ENCODE results near the gene MAP3K14. TPM values are rescaled to one million over a fixed set of nuclear protein-coding genes. Genes with fewer than 3 reads are reported as not detected.
"Not testable (repeated sequence)": the region's sequence is repeated elsewhere in the genome, so short reads cannot be mapped to it uniquely, and the experiment has no call there.

MAP3K14 gene
- total RNA-seq, 1 experiment from 2014 or later, result 1.3 TPM

DNA sequence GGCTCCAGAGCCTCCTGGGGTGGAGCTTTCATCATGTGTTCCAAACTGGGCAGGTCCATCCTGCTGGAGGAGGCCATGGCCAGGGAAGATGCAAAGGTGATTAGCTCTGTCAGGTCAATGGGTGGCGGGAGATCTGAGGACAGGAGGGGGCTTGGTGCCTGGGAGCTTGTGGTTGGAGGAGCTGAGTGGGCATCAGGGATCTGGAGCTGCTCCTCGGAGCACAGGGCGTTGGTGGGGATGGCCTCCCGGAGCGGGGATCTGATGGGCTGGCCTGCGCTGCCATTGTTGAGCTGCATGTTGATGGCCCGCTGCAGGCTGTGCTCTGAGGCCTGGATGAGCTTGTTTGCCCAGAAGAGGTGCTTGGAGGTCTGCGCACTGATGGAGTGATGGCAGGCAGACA is 61.5 kb downstream of the MAP3K14 start:
- in situ Hi-C loops (cut with HindIII; ENCODE audit: low pct_unique_long_range_greater_than_20kb, low sequenced_read_pairs), result no loop called here
- DNase-seq (ENCODE audit: low read depth, low spot score), result no peak

GRCh38 chr17:45253879-45254278 is 62.9 kb downstream of the MAP3K14 start:
- no peak for DNase-seq (ENCODE audit: low read depth, low spot score)
- in situ Hi-C loops (cut with HindIII; ENCODE audit: low pct_unique_long_range_greater_than_20kb, low sequenced_read_pairs), result no loop called here

- DNase-seq (ENCODE audit: low read depth, low spot score); in situ Hi-C loops (cut with HindIII; ENCODE audit: low pct_unique_long_range_greater_than_20kb, low sequenced_read_pairs): not testable (repeated sequence)
Measured at GRCh38 chr17:45253237-45253636, 63.6 kb downstream of the MAP3K14 start.

DNA sequence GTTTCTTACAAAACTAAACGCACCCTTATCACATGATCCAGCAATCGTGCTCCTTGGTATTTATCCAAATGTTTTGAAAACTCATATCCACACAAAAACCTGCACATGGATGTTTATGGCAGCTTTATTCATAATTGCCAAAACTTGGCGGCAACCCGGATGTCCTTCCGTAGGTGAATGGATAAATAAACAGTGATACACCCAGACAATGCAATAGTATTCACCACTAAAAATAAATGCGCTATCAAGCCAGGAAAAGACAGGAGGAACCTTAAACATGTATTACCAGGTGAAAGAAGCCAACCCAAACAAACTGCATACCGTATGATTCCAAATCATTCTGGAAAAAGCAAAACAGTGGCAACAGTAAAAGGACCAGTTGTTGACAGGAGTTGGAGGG is 64.9 kb downstream of the MAP3K14 start:
- DNase-seq (ENCODE audit: low read depth, low spot score), result no peak
- in situ Hi-C loops (cut with HindIII; ENCODE audit: low pct_unique_long_range_greater_than_20kb, low sequenced_read_pairs), result no loop called here

DNA sequence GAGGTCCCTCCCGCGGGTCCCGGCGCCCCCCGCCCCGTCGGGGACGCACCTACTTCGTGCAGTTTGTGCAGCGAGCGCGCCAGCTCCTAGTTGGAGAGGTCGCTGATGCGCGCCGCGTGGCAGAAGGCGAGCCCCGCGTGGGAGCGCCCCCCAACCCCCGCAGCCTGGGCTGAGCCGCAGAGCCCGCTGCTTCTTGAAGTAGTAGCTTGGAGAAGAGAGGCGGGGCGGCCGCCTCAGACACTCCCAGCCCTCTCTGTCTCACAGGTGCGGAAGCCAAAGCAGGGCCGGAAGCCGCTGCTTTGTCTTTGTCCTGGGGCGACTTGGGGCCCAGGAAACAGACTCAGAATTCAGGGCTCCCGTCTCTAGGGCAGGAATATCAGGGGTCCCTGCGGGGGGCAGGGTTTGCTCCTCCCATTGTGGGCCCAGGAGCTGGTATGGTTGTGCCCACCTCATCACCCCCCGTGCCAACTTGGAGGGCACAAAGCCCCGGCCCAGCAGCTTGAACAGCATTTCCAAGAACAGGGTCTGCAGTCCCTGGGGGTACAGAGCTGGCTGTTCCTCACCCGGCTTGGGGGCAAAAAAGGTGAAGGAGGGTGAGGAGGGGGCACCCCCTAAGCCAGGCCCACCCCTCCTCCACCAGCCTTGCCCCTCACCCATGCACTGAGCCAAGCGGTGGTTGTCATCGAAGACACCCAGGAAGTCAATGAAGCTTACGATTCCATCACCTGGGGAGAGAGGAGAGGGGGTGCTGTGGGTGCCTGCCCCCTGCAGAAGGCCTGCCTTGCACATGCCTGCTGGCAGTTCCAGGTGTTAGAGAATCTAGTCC is 68.5 kb downstream of the MAP3K14 start:
- DNase-seq (ENCODE audit: low read depth, low spot score), result peak; percentile 18
- in situ Hi-C loops (cut with HindIII; ENCODE audit: low pct_unique_long_range_greater_than_20kb, low sequenced_read_pairs), result no loop called here

GRCh38 chr17:45247429-45248131 is 69.2 kb downstream of the MAP3K14 start:
- in situ Hi-C loops (cut with HindIII; ENCODE audit: low pct_unique_long_range_greater_than_20kb, low sequenced_read_pairs), result no loop called here
- peak; percentile 89 for DNase-seq (ENCODE audit: low read depth, low spot score)

- DNase-seq (ENCODE audit: low read depth, low spot score), result peak; percentile 45
- in situ Hi-C loops (cut with HindIII; ENCODE audit: low pct_unique_long_range_greater_than_20kb, low sequenced_read_pairs), result no loop called here
Measured at GRCh38 chr17:45246861-45247428, 69.9 kb downstream of the MAP3K14 start.

GRCh38 chr17:45246338-45246737 is 70.5 kb downstream of the MAP3K14 start:
- in situ Hi-C loops (cut with HindIII; ENCODE audit: low pct_unique_long_range_greater_than_20kb, low sequenced_read_pairs), result no loop called here

GRCh38 chr17:45244725-45245656 is 71.8 kb downstream of the MAP3K14 start:
- in situ Hi-C loops (cut with HindIII; ENCODE audit: low pct_unique_long_range_greater_than_20kb, low sequenced_read_pairs), result no loop called here
- DNase-seq (ENCODE audit: low read depth, low spot score), result no peak

More at GRCh38 chr17:45246338-45246737, 70.5 kb downstream of the MAP3K14 start:
- DNase-seq (ENCODE audit: low read depth, low spot score), result no peak

DNA sequence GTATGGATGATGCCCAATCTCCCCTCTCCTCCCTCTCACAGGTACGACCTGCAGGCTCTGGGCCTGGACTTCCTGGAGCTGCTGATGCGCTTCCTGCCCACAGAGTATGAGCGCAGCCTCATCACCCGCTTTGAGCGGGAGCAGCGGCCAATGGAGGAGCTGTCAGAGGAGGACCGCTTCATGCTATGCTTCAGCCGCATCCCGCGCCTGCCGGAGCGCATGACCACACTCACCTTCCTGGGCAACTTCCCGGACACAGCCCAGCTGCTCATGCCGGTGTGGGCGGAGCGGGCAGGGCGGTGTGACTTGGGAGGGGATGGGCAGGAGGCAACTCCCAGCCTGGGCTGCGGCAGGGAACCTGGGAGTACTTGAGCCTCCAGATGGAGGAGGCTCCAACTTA is 73.1 kb downstream of the MAP3K14 start:
- in situ Hi-C loops (cut with HindIII; ENCODE audit: low pct_unique_long_range_greater_than_20kb, low sequenced_read_pairs), result no loop called here
- DNase-seq (ENCODE audit: low read depth, low spot score), result no peak

GRCh38 chr17:45242029-45242414 is 74.8 kb downstream of the MAP3K14 start:
- in situ Hi-C loops (cut with HindIII; ENCODE audit: low pct_unique_long_range_greater_than_20kb, low sequenced_read_pairs), result no loop called here
- no peak for DNase-seq (ENCODE audit: low read depth, low spot score)

DNA sequence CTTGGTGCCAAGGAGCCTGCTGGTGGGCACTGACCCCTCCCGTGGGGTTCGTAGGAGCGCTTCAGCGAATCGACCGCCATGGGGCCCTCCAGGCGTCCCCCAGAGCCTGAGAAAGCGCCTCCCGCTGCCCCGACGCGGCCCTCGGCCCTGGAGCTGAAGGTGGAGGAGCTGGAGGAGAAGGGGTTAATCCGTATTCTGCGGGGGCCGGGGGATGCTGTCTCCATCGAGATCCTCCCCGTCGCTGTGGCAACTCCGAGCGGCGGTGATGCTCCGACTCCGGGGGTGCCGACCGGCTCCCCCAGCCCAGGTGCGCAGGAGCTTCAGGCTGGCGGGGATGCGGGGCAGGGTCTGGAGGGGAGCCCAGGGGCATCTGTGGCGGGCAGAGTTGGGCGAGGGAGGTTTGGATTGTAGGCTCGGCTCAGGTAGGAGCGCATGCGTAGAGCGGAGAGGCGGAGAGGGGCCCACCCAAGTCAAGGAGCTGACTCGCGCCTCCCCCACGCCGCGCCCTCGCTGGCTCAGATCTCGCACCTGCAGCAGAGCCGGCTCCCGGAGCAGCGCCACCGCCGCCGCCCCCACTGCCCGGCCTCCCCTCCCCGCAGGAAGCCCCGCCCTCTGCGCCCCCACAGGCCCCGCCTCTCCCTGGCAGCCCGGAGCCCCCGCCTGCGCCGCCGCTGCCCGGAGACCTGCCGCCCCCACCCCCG is 75.3 kb downstream of the MAP3K14 start:
- in situ Hi-C loops (cut with HindIII; ENCODE audit: low pct_unique_long_range_greater_than_20kb, low sequenced_read_pairs), result no loop called here

GRCh38 chr17:45240905-45241327 is 75.9 kb downstream of the MAP3K14 start:
- DNase-seq (ENCODE audit: low read depth, low spot score), result no peak
- in situ Hi-C loops (cut with HindIII; ENCODE audit: low pct_unique_long_range_greater_than_20kb, low sequenced_read_pairs), result no loop called here

More for the DNA sequence above, 75.3 kb downstream of the MAP3K14 start:
- no peak for DNase-seq (ENCODE audit: low read depth, low spot score)

DNA sequence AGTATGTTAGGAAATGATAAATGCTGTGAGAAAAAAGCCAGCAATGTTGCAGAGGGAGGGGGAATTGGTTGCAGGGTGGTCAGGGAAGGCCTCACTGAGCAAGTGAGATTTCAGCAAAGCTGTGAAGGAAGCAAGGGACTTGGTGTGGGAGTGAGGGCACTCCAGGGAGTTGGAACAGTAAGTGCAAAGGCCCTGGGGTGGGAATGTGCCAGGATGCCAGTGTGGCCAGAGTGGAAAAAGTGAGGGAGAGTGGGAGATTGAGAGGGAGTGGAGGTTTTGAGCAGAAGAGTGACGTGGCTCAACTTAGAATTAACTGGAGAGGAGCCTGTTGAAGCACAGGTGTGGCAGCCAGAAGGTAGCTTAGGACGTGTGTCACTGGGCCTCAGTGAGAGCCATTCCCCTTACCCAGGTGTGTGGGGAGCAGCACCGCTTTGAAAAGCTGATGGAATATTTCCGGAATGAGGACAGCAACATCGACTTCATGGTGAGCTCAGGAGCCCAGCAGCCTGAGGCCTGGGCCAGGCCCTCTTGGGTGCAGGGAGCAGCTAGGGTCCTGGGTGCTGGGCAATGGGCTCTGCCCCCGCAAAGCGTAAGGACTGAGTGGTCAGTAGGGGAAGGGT is 78.6 kb downstream of the MAP3K14 start:
- in situ Hi-C loops (cut with HindIII; ENCODE audit: low pct_unique_long_range_greater_than_20kb, low sequenced_read_pairs), result no loop called here

DNA sequence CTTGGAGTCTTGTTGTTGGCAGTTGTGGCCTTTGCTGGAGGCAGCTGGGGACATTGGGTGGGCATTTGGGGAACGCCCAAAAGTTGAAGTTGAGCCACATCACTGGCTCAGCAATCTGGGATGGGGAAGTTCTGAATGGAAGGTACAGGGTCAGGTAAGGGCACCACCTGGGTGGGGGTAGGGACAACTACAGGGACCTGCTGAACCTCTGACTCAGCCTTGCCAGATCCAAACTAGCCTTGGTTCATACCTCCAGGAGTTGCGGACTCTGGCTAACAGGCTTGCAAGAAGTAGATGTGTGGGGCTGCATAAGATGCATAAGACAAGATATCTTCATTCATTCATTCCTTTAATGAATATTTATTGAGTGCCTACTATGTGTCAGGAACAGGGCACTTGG is 79.1 kb downstream of the MAP3K14 start:
- in situ Hi-C loops (cut with HindIII; ENCODE audit: low pct_unique_long_range_greater_than_20kb, low sequenced_read_pairs), result no loop called here
- no peak for DNase-seq (ENCODE audit: low read depth, low spot score)

More for the DNA sequence above, 78.6 kb downstream of the MAP3K14 start:
- no peak for DNase-seq (ENCODE audit: low read depth, low spot score)

DNA sequence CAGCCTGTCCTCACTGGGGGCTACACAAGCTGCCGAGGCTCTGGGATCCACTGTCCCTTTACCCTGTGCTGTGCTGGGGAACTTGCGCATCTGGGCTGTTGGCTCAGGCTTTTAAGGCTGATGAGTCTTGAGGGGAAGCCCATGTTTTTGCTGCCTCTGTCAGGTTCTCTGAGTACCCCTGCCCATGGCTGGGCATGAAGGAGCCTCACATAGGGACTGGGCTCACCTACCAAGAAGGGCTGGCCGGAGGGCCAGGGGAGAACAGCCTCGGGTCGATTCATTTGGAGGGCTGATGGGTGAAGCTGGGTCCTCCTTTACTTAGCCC is 80.6 kb downstream of the MAP3K14 start:
- in situ Hi-C loops (cut with HindIII; ENCODE audit: low pct_unique_long_range_greater_than_20kb, low sequenced_read_pairs), result no loop called here
- DNase-seq (ENCODE audit: low read depth, low spot score), result no peak
